Measurements from ENCODE around the gene TNFSF18.

Gene TNFSF18

GRCh38 chr1:173050865-173051264 lies at the start of gene TNFSF18:
Gene TNFSF18, minus strand, starts transcription at chr1:173050941. Its CDS starts 45 bp downstream, at chr1:173050896.
- no peak within 1 kb of the TSS for H3K27ac ChIP-seq (ENCODE audit: extremely low read depth, low read depth, low read length)

DNA sequence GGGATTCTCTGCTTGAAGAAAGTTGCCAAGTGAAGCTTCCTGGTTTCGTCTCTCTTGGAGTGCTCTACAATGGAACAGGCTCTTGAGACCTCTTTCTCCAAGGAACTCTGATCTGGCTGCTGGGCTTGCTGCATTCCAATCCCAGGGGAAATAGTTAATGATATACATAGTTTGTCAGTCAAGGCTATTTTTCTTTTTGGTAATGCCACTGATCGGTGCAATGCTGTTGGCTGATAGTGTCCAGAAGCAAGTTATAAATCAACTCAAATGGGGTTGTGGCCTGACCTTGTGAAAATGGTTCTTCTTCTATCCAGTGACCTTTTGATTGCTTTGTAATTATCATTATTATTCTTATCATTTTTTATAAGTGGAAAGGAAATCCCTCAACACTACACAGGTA lies 48.4 kb upstream of the TNFSF18 start:
- Histone ChIP-seq H3K9me3 (ENCODE audit: control insufficient read depth, insufficient read depth, low read depth, low read length) (no peaks in the 10 kb centered on the region), H3K4me1 (ENCODE audit: control insufficient read depth, insufficient read depth, low read length) (no peaks in the 10 kb centered on the region), H3K4me3 (ENCODE audit: low read depth, low read length) (no peak overlapping the region), H3K36me3 (ENCODE audit: control insufficient read depth in 2 of 2, insufficient read depth in 1 of 2, low read length in 2 of 2) (no peaks in the 10 kb centered on the region), H3K27ac (ENCODE audit: extremely low read depth, low read depth, low read length) (no peak overlapping the region)
- POLR2A ChIA-PET: no interaction called here
- CTCF ChIA-PET: no interaction called here
- TF ChIP-seq ZNF645 (tag by site-specific recombination; IDR thresholded peaks at IDR 0.05) (no peak), KLF7 (tag by site-specific recombination; IDR thresholded peaks at IDR 0.05; ENCODE audit: borderline replicate concordance) (no peak), ZNF416 (tag by site-specific recombination; IDR thresholded peaks at IDR 0.05) (no peak), BCL6B (tag by site-specific recombination; IDR thresholded peaks at IDR 0.05) (no peak), ZNF114 (tag by site-specific recombination; IDR thresholded peaks at IDR 0.05) (no peak), ZNF830 (tag by site-specific recombination; IDR thresholded peaks at IDR 0.05; ENCODE audit: low read depth) (no peak), ZNF513 (tag by site-specific recombination; IDR thresholded peaks at IDR 0.05) (no peak)

More at GRCh38 chr1:173050865-173051264, at the start of gene TNFSF18:
- ChIA-PET CTCF (interaction anchor here (1.0 kb wide), 1 partner anchor 13 kb away, joined by 3 read pairs; no protein-coding TSS in a partner anchor), POLR2A (no interaction called here)
- H3K36me3 ChIP-seq (ENCODE audit: control insufficient read depth in 2 of 2, insufficient read depth in 1 of 2, low read length in 2 of 2): no peaks in the 10 kb centered on the region
- H3K9me3 ChIP-seq (ENCODE audit: control insufficient read depth, insufficient read depth, low read depth, low read length): no peaks in the 10 kb centered on the region
- H3K4me3 ChIP-seq (ENCODE audit: low read depth, low read length): no peak within 1 kb of the TSS
- TF ChIP-seq ZNF692 (tag by site-specific recombination; IDR thresholded peaks at IDR 0.05): 0 out of 2 replicates have a peak, but pooled peaks have one; percentile 18
- no peak for TF ChIP-seq ZNF585B (tag by site-specific recombination; IDR thresholded peaks at IDR 0.05)
- TF ChIP-seq, protein P1, sequence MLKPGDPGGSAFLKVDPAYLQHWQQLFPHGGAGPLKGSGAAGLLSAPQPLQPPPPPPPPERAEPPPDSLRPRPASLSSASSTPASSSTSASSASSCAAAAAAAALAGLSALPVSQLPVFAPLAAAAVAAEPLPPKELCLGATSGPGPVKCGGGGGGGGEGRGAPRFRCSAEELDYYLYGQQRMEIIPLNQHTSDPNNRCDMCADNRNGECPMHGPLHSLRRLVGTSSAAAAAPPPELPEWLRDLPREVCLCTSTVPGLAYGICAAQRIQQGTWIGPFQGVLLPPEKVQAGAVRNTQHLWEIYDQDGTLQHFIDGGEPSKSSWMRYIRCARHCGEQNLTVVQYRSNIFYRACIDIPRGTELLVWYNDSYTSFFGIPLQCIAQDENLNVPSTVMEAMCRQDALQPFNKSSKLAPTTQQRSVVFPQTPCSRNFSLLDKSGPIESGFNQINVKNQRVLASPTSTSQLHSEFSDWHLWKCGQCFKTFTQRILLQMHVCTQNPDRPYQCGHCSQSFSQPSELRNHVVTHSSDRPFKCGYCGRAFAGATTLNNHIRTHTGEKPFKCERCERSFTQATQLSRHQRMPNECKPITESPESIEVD (tag by site-specific recombination; IDR thresholded peaks at IDR 0.05): peak; percentile 54
- peak; percentile 27; the same call in 1 of the 2 replicates for TF ChIP-seq ZNF843 (tag by site-specific recombination; IDR thresholded peaks at IDR 0.05)
- TF ChIP-seq ZFP37 (tag by site-specific recombination; IDR thresholded peaks at IDR 0.05): no peak
- TF ChIP-seq, protein P2, sequence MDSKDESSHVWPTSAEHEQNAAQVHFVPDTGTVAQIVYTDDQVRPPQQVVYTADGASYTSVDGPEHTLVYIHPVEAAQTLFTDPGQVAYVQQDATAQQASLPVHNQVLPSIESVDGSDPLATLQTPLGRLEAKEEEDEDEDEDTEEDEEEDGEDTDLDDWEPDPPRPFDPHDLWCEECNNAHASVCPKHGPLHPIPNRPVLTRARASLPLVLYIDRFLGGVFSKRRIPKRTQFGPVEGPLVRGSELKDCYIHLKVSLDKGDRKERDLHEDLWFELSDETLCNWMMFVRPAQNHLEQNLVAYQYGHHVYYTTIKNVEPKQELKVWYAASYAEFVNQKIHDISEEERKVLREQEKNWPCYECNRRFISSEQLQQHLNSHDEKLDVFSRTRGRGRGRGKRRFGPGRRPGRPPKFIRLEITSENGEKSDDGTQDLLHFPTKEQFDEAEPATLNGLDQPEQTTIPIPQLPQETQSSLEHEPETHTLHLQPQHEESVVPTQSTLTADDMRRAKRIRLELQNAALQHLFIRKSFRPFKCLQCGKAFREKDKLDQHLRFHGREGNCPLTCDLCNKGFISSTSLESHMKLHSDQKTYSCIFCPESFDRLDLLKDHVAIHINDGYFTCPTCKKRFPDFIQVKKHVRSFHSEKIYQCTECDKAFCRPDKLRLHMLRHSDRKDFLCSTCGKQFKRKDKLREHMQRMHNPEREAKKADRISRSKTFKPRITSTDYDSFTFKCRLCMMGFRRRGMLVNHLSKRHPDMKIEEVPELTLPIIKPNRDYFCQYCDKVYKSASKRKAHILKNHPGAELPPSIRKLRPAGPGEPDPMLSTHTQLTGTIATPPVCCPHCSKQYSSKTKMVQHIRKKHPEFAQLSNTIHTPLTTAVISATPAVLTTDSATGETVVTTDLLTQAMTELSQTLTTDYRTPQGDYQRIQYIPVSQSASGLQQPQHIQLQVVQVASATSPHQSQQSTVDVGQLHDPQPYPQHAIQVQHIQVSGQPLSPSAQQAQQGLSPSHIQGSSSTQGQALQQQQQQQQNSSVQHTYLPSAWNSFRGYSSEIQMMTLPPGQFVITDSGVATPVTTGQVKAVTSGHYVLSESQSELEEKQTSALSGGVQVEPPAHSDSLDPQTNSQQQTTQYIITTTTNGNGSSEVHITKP (tag by site-specific recombination; IDR thresholded peaks at IDR 0.05): peak; percentile 61; the same call in 1 of the 2 replicates
- TF ChIP-seq ZNF335 (tag by site-specific recombination; conservative IDR thresholded peaks at IDR 0.05): 0 out of 2 replicates have a peak, but pooled peaks have one; percentile 25
- TF ChIP-seq KLF8 (tag by site-specific recombination; IDR thresholded peaks at IDR 0.05): peak; percentile 53; the same call in 1 of the 2 replicates
- TF ChIP-seq ZXDB (tag by site-specific recombination; IDR thresholded peaks at IDR 0.05): peak; percentile 48; the same call in 1 of the 2 replicates
- peak; percentile 37; the same call in 1 of the 2 replicates for TF ChIP-seq KLF10 (tag by site-specific recombination; IDR thresholded peaks at IDR 0.05)
- TF ChIP-seq FEZF1 (tag by site-specific recombination; IDR thresholded peaks at IDR 0.05): peak; percentile 82
- TF ChIP-seq ZNF133 (tag by site-specific recombination; IDR thresholded peaks at IDR 0.05): 0 out of 2 replicates have a peak, but pooled peaks have one; percentile 8
- TF ChIP-seq KLF17 (tag by site-specific recombination; IDR thresholded peaks at IDR 0.05): no peak
- H3K4me1 ChIP-seq (ENCODE audit: control insufficient read depth, insufficient read depth, low read length): peaks cover 14% of the 10 kb centered on the region; the same call in 1 of the 2 replicates

Measured in HEK293 (cell line).